Measurements from ENCODE around the gene SLC2A9.

Gene SLC2A9

DNA sequence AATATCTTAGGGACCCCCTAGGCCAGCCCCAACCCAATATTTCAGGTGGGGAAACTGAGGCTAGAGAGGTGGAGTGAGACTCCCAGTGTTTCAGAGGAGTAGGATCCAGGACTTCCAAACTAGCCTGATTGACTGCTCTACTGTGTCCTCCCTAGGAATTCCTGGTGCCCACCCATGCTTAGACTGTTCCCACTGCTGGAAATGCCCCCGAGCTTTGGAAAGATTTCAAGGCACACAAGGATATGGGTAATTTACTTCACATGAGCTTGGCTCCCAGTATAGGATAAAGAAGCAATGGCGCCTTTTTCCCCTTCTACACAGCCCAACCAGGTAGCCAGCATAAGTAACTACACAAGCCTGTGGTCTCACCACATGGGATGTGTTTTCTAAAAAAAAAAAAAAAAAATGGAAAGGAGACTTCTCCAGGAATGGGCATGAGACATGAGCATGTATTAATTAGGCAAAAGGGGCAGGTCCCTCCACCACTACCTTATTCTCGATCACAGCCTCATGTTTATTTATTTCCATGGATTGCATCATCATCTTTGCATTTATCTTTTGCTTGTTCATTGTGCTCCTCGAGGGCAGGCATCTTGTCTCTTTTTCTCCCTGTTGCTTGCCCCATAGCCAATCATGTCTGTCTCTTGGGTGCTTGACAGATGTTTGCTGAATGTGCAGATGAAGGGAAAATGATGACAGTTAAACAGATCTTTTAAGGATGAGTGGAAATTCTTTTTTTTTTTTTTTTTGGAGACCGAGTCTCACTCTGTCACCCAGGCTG lies 173.1 kb downstream of the SLC2A9 start:
- H3K27me3 ChIP-seq (ENCODE audit: control insufficient read depth in 2 of 2, insufficient read depth in 2 of 2, low read length in 2 of 2), result no peaks in the 10 kb centered on the region
- H3K9ac ChIP-seq (ENCODE audit: low read depth in 1 of 2, low read length in 2 of 2), result no peak overlapping the region
- no peak overlapping the region for H3K27ac ChIP-seq (ENCODE audit: low read depth in 2 of 2, low read length in 2 of 2)
- no peak overlapping the region for H3K4me3 ChIP-seq (ENCODE audit: low read length in 2 of 2)
- H3K36me3 ChIP-seq (ENCODE audit: control insufficient read depth in 2 of 2, insufficient read depth in 2 of 2, low read length in 2 of 2), result no peaks in the 10 kb centered on the region
- no peaks in the 10 kb centered on the region for H3K9me3 ChIP-seq (ENCODE audit: control insufficient read depth in 2 of 2, low read length in 2 of 2)
- H3K4me1 ChIP-seq (ENCODE audit: control insufficient read depth in 2 of 2, insufficient read depth in 2 of 2, low read length in 2 of 2), result no peaks in the 10 kb centered on the region

DNA sequence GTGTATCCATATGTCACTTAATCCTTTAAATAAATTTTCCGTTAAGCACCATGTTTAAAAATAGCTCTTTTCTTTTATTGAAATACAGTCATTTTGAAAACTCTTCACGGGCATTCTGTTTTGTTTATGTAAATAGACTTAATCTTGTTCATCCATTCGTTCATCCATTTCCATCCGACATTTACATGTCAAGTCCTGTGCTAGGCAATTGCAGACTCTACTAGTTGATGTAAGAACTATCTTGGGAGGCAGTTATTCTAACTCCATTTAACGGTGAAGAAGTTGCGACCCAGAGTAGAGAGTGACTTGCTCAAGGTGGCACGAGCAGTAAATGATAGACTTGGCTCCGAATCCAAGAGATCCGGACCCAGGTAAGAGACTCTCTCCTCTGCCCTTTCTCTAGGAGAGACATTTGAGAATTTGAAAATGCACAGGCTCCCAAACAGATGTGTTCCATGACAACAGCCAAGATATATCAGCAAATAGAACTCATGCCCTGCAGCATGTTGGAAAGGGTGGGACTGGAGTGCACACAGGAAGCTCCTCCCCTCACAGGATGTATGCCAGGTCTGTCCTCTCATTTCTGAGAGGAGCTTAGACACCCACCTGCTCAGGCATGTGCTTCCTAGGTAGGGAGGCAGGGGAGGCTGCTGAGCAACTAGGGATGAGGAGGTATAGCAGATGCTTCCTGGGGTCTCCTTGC lies 175.4 kb downstream of the SLC2A9 start:
- Histone ChIP-seq H3K9ac (ENCODE audit: low read depth in 1 of 2, low read length in 2 of 2) (no peak overlapping the region), H3K27me3 (ENCODE audit: control insufficient read depth in 2 of 2, insufficient read depth in 2 of 2, low read length in 2 of 2) (no peaks in the 10 kb centered on the region), H3K27ac (ENCODE audit: low read depth in 2 of 2, low read length in 2 of 2) (no peak overlapping the region), H3K36me3 (ENCODE audit: control insufficient read depth in 2 of 2, insufficient read depth in 2 of 2, low read length in 2 of 2) (no peaks in the 10 kb centered on the region), H3K4me3 (ENCODE audit: low read length in 2 of 2) (no peak overlapping the region), H3K9me3 (ENCODE audit: control insufficient read depth in 2 of 2, low read length in 2 of 2) (peaks cover 0 to 4% of the 10 kb centered on the region in 2 donors), H3K4me1 (ENCODE audit: control insufficient read depth in 2 of 2, insufficient read depth in 2 of 2, low read length in 2 of 2) (no peaks in the 10 kb centered on the region)

DNA sequence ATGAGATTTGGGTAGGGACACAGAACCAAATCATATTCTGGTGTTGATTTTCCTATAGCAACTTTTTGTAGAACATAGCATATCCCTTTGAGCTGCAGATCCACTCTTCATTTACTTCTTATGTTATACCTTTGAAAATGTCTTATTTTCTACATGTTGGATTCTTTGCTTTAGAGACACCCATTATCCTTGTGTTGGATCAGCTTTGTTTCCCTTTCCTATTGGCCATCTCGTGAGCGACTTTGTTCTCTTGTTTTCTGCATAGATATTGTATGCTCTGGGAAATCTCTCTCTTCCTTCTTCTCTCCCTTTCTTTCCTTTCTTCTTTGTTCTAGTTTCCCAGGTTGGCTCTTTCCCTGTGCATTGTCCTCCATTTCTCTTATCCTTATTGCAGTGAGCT lies 180.2 kb downstream of the SLC2A9 start:
- no peak overlapping the region for H3K4me3 ChIP-seq (ENCODE audit: low read length in 2 of 2)
- peaks cover 0 to 5% of the 10 kb centered on the region in 2 donors for H3K9me3 ChIP-seq (ENCODE audit: control insufficient read depth in 2 of 2, low read length in 2 of 2)
- no peaks in the 10 kb centered on the region for H3K36me3 ChIP-seq (ENCODE audit: control insufficient read depth in 2 of 2, insufficient read depth in 2 of 2, low read length in 2 of 2)
- H3K4me1 ChIP-seq (ENCODE audit: control insufficient read depth in 2 of 2, insufficient read depth in 2 of 2, low read length in 2 of 2), result no peaks in the 10 kb centered on the region
- no peaks in the 10 kb centered on the region for H3K27me3 ChIP-seq (ENCODE audit: control insufficient read depth in 2 of 2, insufficient read depth in 2 of 2, low read length in 2 of 2)
- H3K9ac ChIP-seq (ENCODE audit: low read depth in 1 of 2, low read length in 2 of 2), result no peak overlapping the region
- no peak overlapping the region for H3K27ac ChIP-seq (ENCODE audit: low read depth in 2 of 2, low read length in 2 of 2)

DNA sequence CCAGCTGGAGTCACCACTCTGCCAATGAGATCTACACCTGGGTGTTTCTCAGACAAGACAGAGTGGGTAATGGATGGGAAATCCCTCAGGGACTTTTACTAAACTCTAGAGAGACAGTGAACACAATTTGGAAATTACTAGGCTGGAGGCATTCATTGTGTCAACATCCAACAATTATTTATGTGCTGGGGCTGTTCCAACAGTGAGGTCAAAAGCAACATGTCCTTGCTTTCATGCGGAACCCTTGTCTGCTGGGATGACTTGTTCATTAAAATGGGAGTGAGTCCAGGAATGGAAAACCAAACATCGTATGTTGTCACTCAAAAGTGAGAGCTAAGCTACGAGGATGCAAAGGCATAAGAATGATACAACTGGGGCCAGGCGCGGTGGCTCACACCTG lies 185.9 kb downstream of the SLC2A9 start:
- H3K27ac ChIP-seq (ENCODE audit: low read depth in 2 of 2, low read length in 2 of 2), result no peak overlapping the region
- H3K9ac ChIP-seq (ENCODE audit: low read depth in 1 of 2, low read length in 2 of 2), result no peak overlapping the region
- no peaks in the 10 kb centered on the region for H3K27me3 ChIP-seq (ENCODE audit: control insufficient read depth in 2 of 2, insufficient read depth in 2 of 2, low read length in 2 of 2)
- H3K36me3 ChIP-seq (ENCODE audit: control insufficient read depth in 2 of 2, insufficient read depth in 2 of 2, low read length in 2 of 2), result no peaks in the 10 kb centered on the region
- no peak overlapping the region for H3K4me3 ChIP-seq (ENCODE audit: low read length in 2 of 2)
- H3K4me1 ChIP-seq (ENCODE audit: control insufficient read depth in 2 of 2, insufficient read depth in 2 of 2, low read length in 2 of 2), result no peaks in the 10 kb centered on the region
- H3K9me3 ChIP-seq (ENCODE audit: control insufficient read depth in 2 of 2, low read length in 2 of 2), result no peaks in the 10 kb centered on the region

DNA sequence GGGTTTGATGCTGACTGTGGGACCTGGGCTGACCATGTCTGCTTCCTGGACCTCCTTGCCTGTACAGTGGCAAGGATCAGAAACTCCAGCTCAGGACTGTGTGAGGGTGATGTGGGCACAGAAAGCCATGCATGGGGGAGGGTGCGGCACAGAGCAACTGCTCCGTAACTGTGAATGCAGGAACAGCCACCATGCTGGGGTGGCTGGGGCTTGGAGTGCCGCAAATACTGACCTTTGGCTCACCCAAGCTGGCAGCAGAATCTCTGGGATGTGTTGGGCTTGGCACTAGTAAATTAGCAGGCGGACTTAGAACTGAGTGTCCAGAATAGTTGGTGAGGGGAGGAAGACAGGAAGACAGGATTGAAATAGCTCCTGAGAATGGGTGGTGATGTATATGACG lies 187.9 kb downstream of the SLC2A9 start:
- no peaks in the 10 kb centered on the region for H3K9me3 ChIP-seq (ENCODE audit: control insufficient read depth in 2 of 2, low read length in 2 of 2)
- no peaks in the 10 kb centered on the region for H3K4me1 ChIP-seq (ENCODE audit: control insufficient read depth in 2 of 2, insufficient read depth in 2 of 2, low read length in 2 of 2)
- H3K27me3 ChIP-seq (ENCODE audit: control insufficient read depth in 2 of 2, insufficient read depth in 2 of 2, low read length in 2 of 2), result no peaks in the 10 kb centered on the region
- H3K36me3 ChIP-seq (ENCODE audit: control insufficient read depth in 2 of 2, insufficient read depth in 2 of 2, low read length in 2 of 2), result no peaks in the 10 kb centered on the region
- H3K9ac ChIP-seq (ENCODE audit: low read depth in 1 of 2, low read length in 2 of 2), result no peak overlapping the region
- no peak overlapping the region for H3K27ac ChIP-seq (ENCODE audit: low read depth in 2 of 2, low read length in 2 of 2)
- H3K4me3 ChIP-seq (ENCODE audit: low read length in 2 of 2), result no peak overlapping the region

DNA sequence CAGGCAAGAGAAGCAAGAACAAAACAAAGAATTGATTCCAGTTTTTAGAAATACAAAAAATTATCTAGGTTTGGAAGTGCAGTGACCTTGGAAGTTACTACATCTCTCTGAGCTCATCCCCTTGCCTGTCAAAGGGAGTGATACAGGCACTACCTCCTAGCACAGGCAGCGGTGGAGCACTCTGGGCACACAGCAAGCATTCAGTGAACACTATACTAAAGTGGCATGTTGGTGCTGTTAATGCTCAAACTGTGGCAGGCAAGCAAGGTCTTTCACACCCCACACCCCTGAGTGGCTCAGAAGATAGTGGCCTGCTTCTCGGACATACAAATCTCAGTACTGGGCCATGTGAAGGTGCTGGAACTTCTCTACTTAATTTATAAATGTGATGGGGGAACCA lies 188.7 kb downstream of the SLC2A9 start:
- H3K4me3 ChIP-seq (ENCODE audit: low read length in 2 of 2), result no peak overlapping the region
- no peaks in the 10 kb centered on the region for H3K36me3 ChIP-seq (ENCODE audit: control insufficient read depth in 2 of 2, insufficient read depth in 2 of 2, low read length in 2 of 2)
- no peak overlapping the region for H3K27ac ChIP-seq (ENCODE audit: low read depth in 2 of 2, low read length in 2 of 2)
- no peaks in the 10 kb centered on the region for H3K4me1 ChIP-seq (ENCODE audit: control insufficient read depth in 2 of 2, insufficient read depth in 2 of 2, low read length in 2 of 2)
- H3K9ac ChIP-seq (ENCODE audit: low read depth in 1 of 2, low read length in 2 of 2), result no peak overlapping the region
- no peaks in the 10 kb centered on the region for H3K27me3 ChIP-seq (ENCODE audit: control insufficient read depth in 2 of 2, insufficient read depth in 2 of 2, low read length in 2 of 2)
- no peaks in the 10 kb centered on the region for H3K9me3 ChIP-seq (ENCODE audit: control insufficient read depth in 2 of 2, low read length in 2 of 2)

DNA sequence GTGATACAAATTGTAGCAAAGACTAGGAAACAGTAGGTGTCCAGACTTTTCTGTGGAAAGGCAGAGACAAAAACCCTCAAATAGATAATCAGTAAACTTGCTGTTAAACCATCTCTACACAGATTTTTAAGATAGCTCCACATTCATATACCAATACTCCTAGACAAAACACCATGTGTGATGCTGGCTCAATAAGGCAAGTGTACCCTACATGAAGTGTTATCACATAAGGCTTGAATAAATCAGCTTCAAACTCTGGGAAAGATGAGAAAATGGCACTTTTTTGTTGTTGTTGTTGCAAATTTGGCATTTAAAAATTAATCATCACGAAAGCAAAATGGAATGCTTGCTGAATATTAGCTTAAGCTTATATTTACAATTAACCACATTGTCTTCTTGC lies 194.7 kb downstream of the SLC2A9 start:
- Histone ChIP-seq H3K4me1 (ENCODE audit: control insufficient read depth in 2 of 2, insufficient read depth in 2 of 2, low read length in 2 of 2) (no peaks in the 10 kb centered on the region), H3K27me3 (ENCODE audit: control insufficient read depth in 2 of 2, insufficient read depth in 2 of 2, low read length in 2 of 2) (no peaks in the 10 kb centered on the region), H3K9me3 (ENCODE audit: control insufficient read depth in 2 of 2, low read length in 2 of 2) (no peaks in the 10 kb centered on the region), H3K9ac (ENCODE audit: low read depth in 1 of 2, low read length in 2 of 2) (no peak overlapping the region), H3K4me3 (ENCODE audit: low read length in 2 of 2) (no peak overlapping the region), H3K36me3 (ENCODE audit: control insufficient read depth in 2 of 2, insufficient read depth in 2 of 2, low read length in 2 of 2) (no peaks in the 10 kb centered on the region), H3K27ac (ENCODE audit: low read depth in 2 of 2, low read length in 2 of 2) (no peak overlapping the region)

DNA sequence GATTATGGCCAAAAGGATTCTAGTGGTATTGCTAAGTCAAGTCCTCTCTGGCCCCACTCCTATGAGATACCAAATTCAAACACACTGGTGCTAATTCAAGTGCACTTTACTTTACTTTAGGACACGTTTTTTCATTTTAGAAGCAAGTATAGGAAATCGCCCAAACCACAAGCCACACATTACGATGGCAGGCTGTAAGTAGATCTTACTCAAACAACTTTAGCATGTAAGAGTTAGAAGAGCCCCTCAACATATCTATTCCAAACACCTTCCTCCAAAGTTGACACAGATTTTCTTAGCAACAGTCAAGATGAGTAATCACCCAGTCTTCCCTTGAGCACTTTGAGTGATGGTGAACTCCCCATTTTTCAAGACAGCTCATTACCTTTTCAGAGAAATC lies 196.2 kb downstream of the SLC2A9 start:
- Histone ChIP-seq H3K4me1 (ENCODE audit: control insufficient read depth in 2 of 2, insufficient read depth in 2 of 2, low read length in 2 of 2) (no peaks in the 10 kb centered on the region), H3K9me3 (ENCODE audit: control insufficient read depth in 2 of 2, low read length in 2 of 2) (no peaks in the 10 kb centered on the region), H3K27me3 (ENCODE audit: control insufficient read depth in 2 of 2, insufficient read depth in 2 of 2, low read length in 2 of 2) (no peaks in the 10 kb centered on the region), H3K4me3 (ENCODE audit: low read length in 2 of 2) (no peak overlapping the region), H3K36me3 (ENCODE audit: control insufficient read depth in 2 of 2, insufficient read depth in 2 of 2, low read length in 2 of 2) (no peaks in the 10 kb centered on the region), H3K9ac (ENCODE audit: low read depth in 1 of 2, low read length in 2 of 2) (no peak overlapping the region), H3K27ac (ENCODE audit: low read depth in 2 of 2, low read length in 2 of 2) (no peak overlapping the region)

DNA sequence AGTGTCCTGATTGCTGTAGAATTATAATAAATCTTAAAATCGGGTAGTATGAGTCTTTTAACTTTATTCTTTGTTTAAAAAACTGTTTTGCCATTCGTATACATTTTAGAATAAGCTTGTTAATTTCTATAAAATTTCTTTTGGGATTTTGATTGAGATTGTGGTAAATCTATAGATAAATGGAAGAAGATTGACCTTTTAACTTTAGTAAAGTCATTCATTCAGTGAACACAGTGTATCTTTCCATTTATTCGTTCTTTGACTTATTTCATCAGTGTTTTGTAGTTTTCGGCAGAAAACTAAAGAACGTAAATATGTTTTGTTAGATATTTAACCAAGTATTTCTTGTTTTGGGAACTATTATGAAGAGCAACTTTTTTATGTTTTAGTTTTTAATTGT lies 201.0 kb downstream of the SLC2A9 start:
- Histone ChIP-seq H3K9me3 (ENCODE audit: control insufficient read depth in 2 of 2, low read length in 2 of 2) (no peaks in the 10 kb centered on the region), H3K27me3 (ENCODE audit: control insufficient read depth in 2 of 2, insufficient read depth in 2 of 2, low read length in 2 of 2) (no peaks in the 10 kb centered on the region), H3K4me3 (ENCODE audit: low read length in 2 of 2) (no peak overlapping the region), H3K27ac (ENCODE audit: low read depth in 2 of 2, low read length in 2 of 2) (no peak overlapping the region), H3K4me1 (ENCODE audit: control insufficient read depth in 2 of 2, insufficient read depth in 2 of 2, low read length in 2 of 2) (no peaks in the 10 kb centered on the region), H3K36me3 (ENCODE audit: control insufficient read depth in 2 of 2, insufficient read depth in 2 of 2, low read length in 2 of 2) (no peaks in the 10 kb centered on the region), H3K9ac (ENCODE audit: low read depth in 1 of 2, low read length in 2 of 2) (no peak overlapping the region)

DNA sequence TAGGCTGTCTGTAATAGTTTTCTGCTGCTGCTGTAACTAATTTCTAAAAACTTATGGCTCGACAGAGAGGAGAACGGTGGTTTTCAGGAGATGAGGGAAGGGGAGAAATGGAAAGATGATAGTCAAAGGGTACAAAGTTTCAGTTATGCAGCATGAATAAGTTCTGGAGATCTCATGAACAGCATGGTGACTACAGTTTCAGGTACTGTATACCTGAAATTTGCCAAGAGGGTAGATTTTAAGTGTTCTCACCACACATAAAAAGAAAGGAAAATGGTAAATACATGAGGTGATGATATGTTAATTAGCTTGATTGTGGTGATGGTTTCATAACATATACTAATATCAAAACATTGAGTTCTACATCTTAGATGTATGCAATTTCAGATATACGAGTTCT lies 205.0 kb downstream of the SLC2A9 start:
- Histone ChIP-seq H3K27ac (ENCODE audit: low read depth in 2 of 2, low read length in 2 of 2) (no peak overlapping the region), H3K9ac (ENCODE audit: low read depth in 1 of 2, low read length in 2 of 2) (no peak overlapping the region), H3K4me3 (ENCODE audit: low read length in 2 of 2) (no peak overlapping the region), H3K9me3 (ENCODE audit: control insufficient read depth in 2 of 2, low read length in 2 of 2) (no peaks in the 10 kb centered on the region), H3K4me1 (ENCODE audit: control insufficient read depth in 2 of 2, insufficient read depth in 2 of 2, low read length in 2 of 2) (no peaks in the 10 kb centered on the region), H3K36me3 (ENCODE audit: control insufficient read depth in 2 of 2, insufficient read depth in 2 of 2, low read length in 2 of 2) (no peaks in the 10 kb centered on the region), H3K27me3 (ENCODE audit: control insufficient read depth in 2 of 2, insufficient read depth in 2 of 2, low read length in 2 of 2) (no peaks in the 10 kb centered on the region)
